BE2C (cell line): Measurements from ENCODE around the gene PDZRN4. TPM values are rescaled to one million over a fixed set of nuclear protein-coding genes. Genes with fewer than 3 reads are reported as not detected.

ENCODE experiments used
- DNase-seq: peaks from one replicate; pipeline ENCODE4 v3.0.0-alpha.2; 2020
- H3K27me3 ChIP-seq: fragments of 250-450 bp; sonication (Bioruptor Pico); 2 replicates; pipeline ENCODE4 v1.5.1; 2020; ENCODE audit warnings: mild to moderate bottlenecking
- H3K36me3 ChIP-seq: fragments of 250-450 bp; sonication (Bioruptor Pico); 2 replicates; pipeline ENCODE4 v1.5.1; 2020; ENCODE audit warnings: mild to moderate bottlenecking
- H3K4me1 ChIP-seq: fragments of 250-450 bp; sonication (Bioruptor Pico); 2 replicates; pipeline ENCODE4 v1.5.1; 2020
- H3K4me3 ChIP-seq: 2 replicates; pipeline ENCODE4 v1.5.1; 2011; ENCODE audit warnings: low read depth, low read length
- H3K9me3 ChIP-seq: fragments of 250-450 bp; sonication (Bioruptor Pico); 2 replicates; pipeline ENCODE4 v1.5.1; 2020
- polyA plus RNA-seq: library from polyadenylated mRNA; unstranded; fragments of >200 nt; gene quantifications from one replicate; pipeline ENCODE4 v1.2.1, GENCODE V29; 2012; ENCODE audit warnings: low read depth, missing spikeins; ENCODE audit not compliant: insufficient read length, insufficient read depth
- TF ChIP-seq, protein P1 (sequence below): IDR thresholded peaks from 2 replicates; pipeline ENCODE4 v1.5.1; 2012; ENCODE audit warnings: mild to moderate bottlenecking, low read depth, low read length

Gene PDZRN4
- not detected for polyA plus RNA-seq

- Histone ChIP-seq H3K27me3 (peaks cover 45% of the 10 kb centered on the region), H3K9me3 (no peaks in the 10 kb centered on the region), H3K36me3 (no peaks in the 10 kb centered on the region), H3K4me1 (no peaks in the 10 kb centered on the region), H3K4me3 (no peak within 1 kb of the TSS)
- DNase-seq: peak; percentile 18
- TF ChIP-seq, protein P1, sequence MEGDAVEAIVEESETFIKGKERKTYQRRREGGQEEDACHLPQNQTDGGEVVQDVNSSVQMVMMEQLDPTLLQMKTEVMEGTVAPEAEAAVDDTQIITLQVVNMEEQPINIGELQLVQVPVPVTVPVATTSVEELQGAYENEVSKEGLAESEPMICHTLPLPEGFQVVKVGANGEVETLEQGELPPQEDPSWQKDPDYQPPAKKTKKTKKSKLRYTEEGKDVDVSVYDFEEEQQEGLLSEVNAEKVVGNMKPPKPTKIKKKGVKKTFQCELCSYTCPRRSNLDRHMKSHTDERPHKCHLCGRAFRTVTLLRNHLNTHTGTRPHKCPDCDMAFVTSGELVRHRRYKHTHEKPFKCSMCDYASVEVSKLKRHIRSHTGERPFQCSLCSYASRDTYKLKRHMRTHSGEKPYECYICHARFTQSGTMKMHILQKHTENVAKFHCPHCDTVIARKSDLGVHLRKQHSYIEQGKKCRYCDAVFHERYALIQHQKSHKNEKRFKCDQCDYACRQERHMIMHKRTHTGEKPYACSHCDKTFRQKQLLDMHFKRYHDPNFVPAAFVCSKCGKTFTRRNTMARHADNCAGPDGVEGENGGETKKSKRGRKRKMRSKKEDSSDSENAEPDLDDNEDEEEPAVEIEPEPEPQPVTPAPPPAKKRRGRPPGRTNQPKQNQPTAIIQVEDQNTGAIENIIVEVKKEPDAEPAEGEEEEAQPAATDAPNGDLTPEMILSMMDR: no peak
These were observed at the start of gene PDZRN4 for GRCh38 chr12:41188058-41188840. Gene PDZRN4 (plus strand): TSS chr12:41188320.

- Histone ChIP-seq H3K36me3 (no peaks in the 10 kb centered on the region), H3K4me3 (no peak overlapping the region), H3K9me3 (no peaks in the 10 kb centered on the region; the same call in 1 of the 2 replicates), H3K4me1 (no peaks in the 10 kb centered on the region), H3K27me3 (no peaks in the 10 kb centered on the region)
- no peak for DNase-seq
- TF ChIP-seq, protein P1: no peak
These were observed 48.0 kb upstream of the PDZRN4 start for GRCh38 chr12:41140117-41140516.

DNA sequence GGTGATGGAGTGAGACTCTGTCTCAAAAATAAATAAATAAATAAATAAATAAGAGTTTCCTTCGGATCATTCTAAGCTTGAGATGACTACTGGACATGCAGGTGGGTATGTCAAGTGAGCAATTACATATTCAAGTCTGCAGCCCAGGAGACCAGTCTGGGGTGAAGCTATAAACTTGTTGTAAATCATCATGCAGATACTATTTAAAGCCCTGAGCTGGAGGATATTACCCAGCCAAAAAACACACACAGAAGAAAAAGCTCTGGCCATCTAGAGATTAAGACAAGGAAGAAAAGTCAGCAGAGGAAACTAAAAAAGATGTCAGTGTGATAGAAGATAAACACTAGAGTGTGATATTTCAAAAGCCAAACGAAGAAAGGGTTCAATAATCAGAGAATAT is 47.0 kb upstream of the PDZRN4 start:
- H3K36me3 ChIP-seq: no peaks in the 10 kb centered on the region
- TF ChIP-seq, protein P1: no peak

DNA sequence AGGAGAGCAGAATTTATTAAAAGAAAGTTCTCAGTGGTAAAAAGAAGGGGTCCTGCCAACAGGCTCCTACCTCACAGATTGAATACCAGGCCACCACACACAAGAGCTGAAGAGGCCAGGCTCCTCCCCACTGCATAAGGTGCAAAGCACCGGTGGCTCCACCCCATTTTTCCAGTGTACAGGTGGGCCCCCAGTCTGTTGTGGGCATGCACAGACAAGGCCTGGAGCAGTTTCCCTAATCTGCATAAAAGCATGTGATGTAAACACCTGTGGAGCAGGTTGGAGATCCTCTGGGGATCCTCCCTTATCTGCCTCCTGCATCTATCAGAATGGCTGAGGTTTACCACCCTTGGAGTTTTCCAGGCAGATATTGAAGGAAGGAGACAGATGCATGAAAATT is 45.7 kb upstream of the PDZRN4 start:
- Histone ChIP-seq H3K36me3 (no peaks in the 10 kb centered on the region), H3K4me3 (no peak overlapping the region), H3K27me3 (no peaks in the 10 kb centered on the region), H3K9me3 (no peaks in the 10 kb centered on the region), H3K4me1 (no peaks in the 10 kb centered on the region)
- TF ChIP-seq, protein P1: no peak
- no peak for DNase-seq

More for the DNA sequence above, 47.0 kb upstream of the PDZRN4 start:
- Histone ChIP-seq H3K4me1 (no peaks in the 10 kb centered on the region), H3K9me3 (no peaks in the 10 kb centered on the region), H3K27me3 (no peaks in the 10 kb centered on the region), H3K4me3 (no peak overlapping the region)
- DNase-seq: no peak

DNA sequence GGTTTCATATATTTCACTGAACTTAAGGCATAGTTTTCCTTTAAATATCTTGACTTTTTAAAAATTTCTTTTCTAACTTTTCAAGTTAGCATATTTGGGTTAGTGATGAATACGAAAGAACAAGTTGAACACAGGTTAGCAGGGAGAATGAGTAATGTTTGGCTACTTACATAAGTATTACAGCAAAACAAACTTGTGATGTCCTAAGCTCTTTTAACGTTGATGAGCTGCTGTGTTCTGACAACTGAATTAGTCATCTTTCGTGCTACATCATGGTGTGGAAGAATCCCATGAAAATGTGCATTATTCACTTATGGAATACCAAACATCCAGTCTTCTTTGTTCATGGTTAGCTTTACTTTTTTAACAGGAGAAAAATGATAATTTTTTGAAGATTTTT is 36.3 kb upstream of the PDZRN4 start:
- TF ChIP-seq, protein P1: no peak
- Histone ChIP-seq H3K4me3 (no peak overlapping the region), H3K9me3 (no peaks in the 10 kb centered on the region), H3K4me1 (no peaks in the 10 kb centered on the region), H3K27me3 (no peaks in the 10 kb centered on the region), H3K36me3 (no peaks in the 10 kb centered on the region)
- no peak for DNase-seq

DNA sequence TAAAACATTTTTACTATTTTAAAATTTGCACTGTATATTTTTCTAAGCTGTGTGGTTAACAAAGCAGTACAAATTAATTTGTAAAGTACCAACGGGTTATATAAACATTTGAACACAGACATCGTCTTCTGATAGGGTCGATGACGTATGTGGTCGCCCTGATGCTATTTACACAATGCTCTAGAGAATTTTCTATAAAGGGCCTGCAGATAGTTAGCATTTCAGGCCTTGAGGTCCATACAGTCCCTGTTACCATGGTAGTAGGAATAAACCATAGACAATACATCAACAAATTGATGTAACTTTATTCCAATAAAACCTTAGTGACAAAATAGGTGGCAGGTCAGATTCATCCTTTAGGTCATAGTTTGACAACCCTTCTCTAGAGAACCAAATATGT is 25.7 kb upstream of the PDZRN4 start:
- Histone ChIP-seq H3K36me3 (no peaks in the 10 kb centered on the region), H3K4me1 (no peaks in the 10 kb centered on the region), H3K9me3 (no peaks in the 10 kb centered on the region), H3K4me3 (no peak overlapping the region), H3K27me3 (no peaks in the 10 kb centered on the region)
- no peak for DNase-seq
- TF ChIP-seq, protein P1: no peak
